ENCODE results near the gene NIPAL4.

NIPAL4 gene

DNA sequence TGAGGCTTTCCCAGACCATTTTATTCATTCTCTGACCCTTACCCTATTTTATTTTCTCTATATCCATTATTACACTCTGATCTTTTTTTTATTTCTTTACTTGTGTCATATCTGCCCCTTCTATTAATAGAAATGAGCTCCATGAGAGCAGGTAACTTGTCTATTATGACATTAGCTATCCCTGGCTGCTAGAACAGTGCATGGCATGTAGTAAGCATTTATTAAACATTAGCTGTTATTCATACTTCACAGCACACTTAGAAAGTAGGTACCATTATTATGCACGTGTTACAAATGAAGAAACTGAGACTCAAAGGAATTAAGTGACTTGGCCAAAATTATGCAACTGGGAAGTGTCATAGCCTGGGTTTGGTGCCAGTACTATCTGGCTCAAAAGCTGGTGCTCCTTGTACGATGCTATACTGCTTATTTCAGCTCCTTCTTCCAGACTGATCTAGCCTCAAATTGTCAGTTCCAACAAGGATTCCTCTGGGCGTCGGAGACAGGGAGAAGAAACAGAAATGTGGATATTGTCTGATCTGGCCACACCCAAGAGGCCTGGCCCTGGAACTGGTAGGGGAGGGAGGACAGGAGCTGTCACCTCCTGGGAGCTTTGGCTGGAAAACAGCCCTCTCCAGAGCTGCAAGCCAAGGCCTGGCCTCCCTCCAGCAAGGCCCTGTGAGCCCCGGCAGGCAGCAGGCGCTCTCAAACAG lies 10.8 kb upstream of the NIPAL4 start:
- Histone ChIP-seq H3K4me1 (ENCODE audit: control insufficient read depth, insufficient read depth, low read length) (no peaks in the 10 kb centered on the region), H3K9ac (ENCODE audit: low read depth, low read length) (no peak overlapping the region), H3K4me3 (ENCODE audit: low read depth, low read length) (no peak overlapping the region), H3K27me3 (ENCODE audit: control insufficient read depth, insufficient read depth, low read length) (no peaks in the 10 kb centered on the region), H3K9me3 (ENCODE audit: control insufficient read depth, insufficient read depth, low read length) (no peaks in the 10 kb centered on the region), H3K36me3 (ENCODE audit: control insufficient read depth, insufficient read depth, low read length) (no peaks in the 10 kb centered on the region)

DNA sequence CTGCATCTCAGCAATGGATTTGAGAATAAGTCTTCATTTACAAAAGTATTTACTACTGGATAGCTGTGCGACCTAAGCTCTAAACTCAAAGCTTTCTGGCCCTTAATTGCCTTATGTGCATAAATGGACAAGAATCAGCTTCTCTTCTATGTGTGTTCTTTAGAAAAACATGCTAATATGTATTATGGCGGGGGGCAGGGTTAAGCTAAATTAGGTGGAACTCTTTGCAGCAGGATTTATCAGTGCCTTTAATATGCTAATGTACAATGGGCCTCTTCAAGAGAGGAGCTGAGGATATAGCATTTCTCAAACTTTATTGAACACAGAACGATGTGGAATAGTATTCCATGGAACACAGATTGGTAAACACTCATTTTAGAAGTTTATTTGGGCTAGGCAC lies 10.0 kb upstream of the NIPAL4 start:
- Histone ChIP-seq H3K27me3 (ENCODE audit: control insufficient read depth, insufficient read depth, low read length) (no peaks in the 10 kb centered on the region), H3K36me3 (ENCODE audit: control insufficient read depth, insufficient read depth, low read length) (no peaks in the 10 kb centered on the region), H3K9me3 (ENCODE audit: control insufficient read depth, insufficient read depth, low read length) (no peaks in the 10 kb centered on the region), H3K9ac (ENCODE audit: low read depth, low read length) (no peak overlapping the region), H3K4me3 (ENCODE audit: low read depth, low read length) (no peak overlapping the region), H3K4me1 (ENCODE audit: control insufficient read depth, insufficient read depth, low read length) (no peaks in the 10 kb centered on the region)

- Histone ChIP-seq H3K9me3 (ENCODE audit: control insufficient read depth, insufficient read depth, low read length) (no peaks in the 10 kb centered on the region), H3K4me3 (ENCODE audit: low read depth, low read length) (no peak overlapping the region), H3K9ac (ENCODE audit: low read depth, low read length) (no peak overlapping the region), H3K36me3 (ENCODE audit: control insufficient read depth, insufficient read depth, low read length) (no peaks in the 10 kb centered on the region), H3K27me3 (ENCODE audit: control insufficient read depth, insufficient read depth, low read length) (no peaks in the 10 kb centered on the region), H3K4me1 (ENCODE audit: control insufficient read depth, insufficient read depth, low read length) (no peaks in the 10 kb centered on the region)
Measured at GRCh38 chr5:157451806-157452205, 8.2 kb upstream of the NIPAL4 start.

GRCh38 chr5:157454273-157454672 lies 5.7 kb upstream of the NIPAL4 start:
- Histone ChIP-seq H3K36me3 (ENCODE audit: control insufficient read depth, insufficient read depth, low read length) (no peaks in the 10 kb centered on the region), H3K9me3 (ENCODE audit: control insufficient read depth, insufficient read depth, low read length) (no peaks in the 10 kb centered on the region), H3K4me1 (ENCODE audit: control insufficient read depth, insufficient read depth, low read length) (peaks cover 4% of the 10 kb centered on the region), H3K27me3 (ENCODE audit: control insufficient read depth, insufficient read depth, low read length) (peaks cover 13% of the 10 kb centered on the region), H3K4me3 (ENCODE audit: low read depth, low read length) (no peak overlapping the region), H3K9ac (ENCODE audit: low read depth, low read length) (no peak overlapping the region)

GRCh38 chr5:157455057-157455456 lies 5.0 kb upstream of the NIPAL4 start:
- peaks cover 6% of the 10 kb centered on the region for H3K4me1 ChIP-seq (ENCODE audit: control insufficient read depth, insufficient read depth, low read length)
- no peak overlapping the region for H3K4me3 ChIP-seq (ENCODE audit: low read depth, low read length)
- no peaks in the 10 kb centered on the region for H3K36me3 ChIP-seq (ENCODE audit: control insufficient read depth, insufficient read depth, low read length)
- no peak overlapping the region for H3K9ac ChIP-seq (ENCODE audit: low read depth, low read length)
- H3K9me3 ChIP-seq (ENCODE audit: control insufficient read depth, insufficient read depth, low read length): no peaks in the 10 kb centered on the region
- peaks cover 20% of the 10 kb centered on the region for H3K27me3 ChIP-seq (ENCODE audit: control insufficient read depth, insufficient read depth, low read length)

DNA sequence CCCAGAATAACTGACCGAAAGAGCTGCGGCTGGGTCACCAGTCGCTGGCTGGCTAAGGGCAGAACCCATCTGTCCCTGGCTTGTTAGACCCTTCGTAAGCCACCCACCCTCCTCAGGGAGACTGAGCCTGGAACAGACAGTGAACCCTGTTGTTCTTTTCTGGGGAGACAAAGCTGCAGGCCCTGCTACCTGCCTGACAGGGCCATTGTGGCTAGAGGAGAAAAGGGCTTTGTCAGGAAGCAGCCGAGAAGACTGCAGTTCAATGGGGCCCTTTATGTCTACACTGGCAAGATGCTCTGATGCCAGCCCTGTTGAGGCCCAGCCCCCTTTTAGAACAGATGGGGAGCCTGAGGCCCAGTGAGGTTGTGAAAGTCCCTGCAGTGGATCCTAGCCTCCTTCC lies 3.7 kb upstream of the NIPAL4 start:
- Histone ChIP-seq H3K27me3 (ENCODE audit: control insufficient read depth, insufficient read depth, low read length) (peaks cover 32% of the 10 kb centered on the region), H3K9me3 (ENCODE audit: control insufficient read depth, insufficient read depth, low read length) (no peaks in the 10 kb centered on the region), H3K9ac (ENCODE audit: low read depth, low read length) (no peak overlapping the region), H3K4me1 (ENCODE audit: control insufficient read depth, insufficient read depth, low read length) (peaks cover 6% of the 10 kb centered on the region), H3K4me3 (ENCODE audit: low read depth, low read length) (no peak overlapping the region), H3K36me3 (ENCODE audit: control insufficient read depth, insufficient read depth, low read length) (no peaks in the 10 kb centered on the region)

DNA sequence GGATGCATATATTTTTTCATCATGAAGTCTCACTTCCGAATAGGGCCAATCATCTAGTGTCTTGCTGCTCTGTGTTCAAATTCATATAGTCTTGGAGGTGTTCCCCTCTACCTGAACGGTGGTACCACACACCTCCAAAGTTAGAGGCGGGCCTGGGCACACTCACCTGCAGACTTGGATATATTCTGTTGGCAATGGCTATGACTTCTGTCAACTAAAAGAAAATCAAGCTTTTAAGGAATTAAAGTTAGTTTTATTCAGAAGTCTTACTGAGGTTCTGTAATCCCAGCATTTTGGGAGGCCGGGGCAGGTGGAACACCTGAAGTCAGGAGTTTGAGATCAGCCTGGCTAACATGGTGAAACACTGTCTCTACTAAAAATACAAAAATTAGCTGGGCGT lies 2.6 kb upstream of the NIPAL4 start:
- H3K9me3 ChIP-seq (ENCODE audit: control insufficient read depth, insufficient read depth, low read length): no peaks in the 10 kb centered on the region
- H3K27me3 ChIP-seq (ENCODE audit: control insufficient read depth, insufficient read depth, low read length): peaks cover 42% of the 10 kb centered on the region
- no peak overlapping the region for H3K4me3 ChIP-seq (ENCODE audit: low read depth, low read length)
- H3K36me3 ChIP-seq (ENCODE audit: control insufficient read depth, insufficient read depth, low read length): no peaks in the 10 kb centered on the region
- no peak overlapping the region for H3K9ac ChIP-seq (ENCODE audit: low read depth, low read length)
- H3K4me1 ChIP-seq (ENCODE audit: control insufficient read depth, insufficient read depth, low read length): peaks cover 6% of the 10 kb centered on the region

- H3K4me1 ChIP-seq (ENCODE audit: control insufficient read depth, insufficient read depth, low read length): peaks cover 6% of the 10 kb centered on the region
Measured at GRCh38 chr5:157458835-157459234, 1.2 kb upstream of the NIPAL4 start.

DNA sequence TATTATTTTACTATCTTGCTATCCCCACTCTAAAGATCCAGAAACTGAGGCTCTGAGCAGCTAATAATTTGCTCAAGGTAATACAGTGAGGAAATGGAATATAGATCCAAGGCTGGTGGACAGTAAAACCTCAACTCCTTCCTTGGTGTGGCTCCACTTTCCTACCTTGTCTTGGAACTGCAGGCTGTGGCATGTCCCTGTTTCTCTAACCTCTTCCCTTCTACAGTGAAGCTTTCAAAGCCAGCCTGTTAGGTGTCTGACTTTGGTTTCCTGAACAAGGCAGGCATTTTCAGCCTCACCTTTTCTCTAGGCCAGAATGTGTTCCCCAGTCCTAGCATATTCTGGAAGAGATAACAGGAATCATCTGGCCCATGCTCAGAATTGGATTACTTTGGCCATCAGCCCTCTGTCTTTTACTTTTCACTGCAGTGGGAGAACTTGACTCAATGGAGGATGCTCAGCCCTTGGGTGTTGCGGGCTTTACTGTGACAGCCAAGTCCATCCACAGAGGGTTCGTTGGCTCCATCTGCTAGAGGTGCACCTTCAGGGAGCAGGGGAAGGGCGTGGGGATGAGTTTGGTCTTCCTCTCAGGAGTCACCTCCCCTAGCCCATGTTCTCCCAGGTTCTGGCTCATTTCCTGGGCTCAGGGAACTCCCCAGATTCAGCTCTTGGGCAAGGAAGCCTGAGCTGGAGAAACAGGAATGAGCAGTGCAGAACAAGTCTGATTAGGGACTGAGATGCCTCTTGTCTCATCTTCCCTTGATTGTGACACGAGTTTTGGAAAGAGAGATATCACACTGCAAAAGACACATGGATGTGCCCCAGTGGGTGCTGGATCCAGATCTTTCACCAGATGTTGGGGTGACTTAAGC lies 1.1 kb downstream of the NIPAL4 start:
- H3K9ac ChIP-seq (ENCODE audit: low read depth, low read length): no peak overlapping the region
- no peaks in the 10 kb centered on the region for H3K9me3 ChIP-seq (ENCODE audit: control insufficient read depth, insufficient read depth, low read length)
- peaks cover 15% of the 10 kb centered on the region for H3K4me1 ChIP-seq (ENCODE audit: control insufficient read depth, insufficient read depth, low read length)
- no peaks in the 10 kb centered on the region for H3K36me3 ChIP-seq (ENCODE audit: control insufficient read depth, insufficient read depth, low read length)
- H3K27me3 ChIP-seq (ENCODE audit: control insufficient read depth, insufficient read depth, low read length): peaks cover 63% of the 10 kb centered on the region
- H3K4me3 ChIP-seq (ENCODE audit: low read depth, low read length): peak overlapping the region; percentile 30

More at GRCh38 chr5:157458835-157459234, 1.2 kb upstream of the NIPAL4 start:
- no peaks in the 10 kb centered on the region for H3K36me3 ChIP-seq (ENCODE audit: control insufficient read depth, insufficient read depth, low read length)
- no peak overlapping the region for H3K4me3 ChIP-seq (ENCODE audit: low read depth, low read length)
- no peaks in the 10 kb centered on the region for H3K9me3 ChIP-seq (ENCODE audit: control insufficient read depth, insufficient read depth, low read length)
- no peak overlapping the region for H3K9ac ChIP-seq (ENCODE audit: low read depth, low read length)
- H3K27me3 ChIP-seq (ENCODE audit: control insufficient read depth, insufficient read depth, low read length): peaks cover 51% of the 10 kb centered on the region

DNA sequence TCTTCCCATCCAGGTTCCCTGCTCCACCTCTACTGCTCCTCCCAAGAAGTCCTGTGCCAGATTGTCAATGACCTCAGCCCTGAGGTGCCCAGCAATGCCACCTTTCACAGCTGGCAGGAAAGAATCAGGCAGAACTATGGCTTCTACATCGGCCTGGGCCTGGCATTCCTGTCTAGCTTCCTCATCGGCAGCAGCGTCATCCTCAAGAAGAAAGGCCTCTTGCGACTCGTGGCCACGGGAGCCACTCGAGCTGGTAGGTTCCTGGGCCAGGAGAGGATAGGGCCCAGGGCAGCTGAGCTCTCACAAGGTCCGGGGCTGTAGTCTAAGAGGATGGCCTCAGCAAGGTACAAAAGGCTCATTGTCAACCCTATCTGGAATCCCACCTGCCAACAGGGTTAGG lies 3.1 kb downstream of the NIPAL4 start:
- Histone ChIP-seq H3K36me3 (ENCODE audit: control insufficient read depth, insufficient read depth, low read length) (no peaks in the 10 kb centered on the region), H3K9ac (ENCODE audit: low read depth, low read length) (no peak overlapping the region), H3K27me3 (ENCODE audit: control insufficient read depth, insufficient read depth, low read length) (peaks cover 62% of the 10 kb centered on the region), H3K9me3 (ENCODE audit: control insufficient read depth, insufficient read depth, low read length) (no peaks in the 10 kb centered on the region), H3K4me3 (ENCODE audit: low read depth, low read length) (no peak overlapping the region), H3K4me1 (ENCODE audit: control insufficient read depth, insufficient read depth, low read length) (peaks cover 15% of the 10 kb centered on the region)

DNA sequence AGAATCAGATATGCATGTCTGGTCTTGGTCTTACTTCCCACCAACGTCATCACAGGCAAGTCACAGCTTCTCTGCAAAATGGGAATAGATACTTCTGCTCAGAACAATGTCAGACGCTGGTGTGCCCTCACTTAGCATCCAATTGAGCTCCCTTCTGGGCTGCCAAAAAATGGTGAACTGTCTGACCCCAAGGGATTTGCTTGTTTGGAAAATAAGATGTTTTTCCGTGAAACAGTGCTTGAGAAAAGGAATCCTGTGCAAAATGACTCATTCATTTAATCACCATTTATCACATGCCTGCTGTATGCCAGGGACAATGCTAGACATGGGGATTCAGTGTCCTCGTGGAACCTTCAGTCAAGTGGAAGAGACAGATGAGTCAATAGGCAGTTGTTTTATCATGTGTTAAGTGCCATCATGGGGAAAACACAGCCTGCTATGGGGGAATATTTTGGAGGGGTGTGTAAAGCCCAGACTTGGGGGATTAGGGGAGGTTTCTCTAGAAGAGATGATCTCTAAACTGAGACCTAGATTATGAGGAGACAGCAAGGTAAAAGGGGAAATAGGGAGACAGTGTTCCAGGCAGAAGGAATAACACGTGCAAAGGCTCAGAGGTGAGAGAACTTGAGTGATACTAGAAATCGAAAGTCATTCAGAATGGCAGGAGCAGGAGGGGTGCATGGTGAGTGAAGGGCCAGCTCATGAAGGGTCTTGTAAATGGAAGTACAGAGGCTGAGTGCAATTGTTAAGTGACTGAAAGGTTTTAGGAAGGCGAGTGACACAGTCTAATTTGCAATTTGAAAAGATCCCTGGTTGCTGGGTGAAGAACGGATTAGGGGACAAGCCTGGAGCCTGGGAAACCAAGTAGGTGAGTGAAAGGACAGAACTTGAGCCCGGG lies 3.9 kb downstream of the NIPAL4 start:
- Histone ChIP-seq H3K4me1 (ENCODE audit: control insufficient read depth, insufficient read depth, low read length) (peaks cover 15% of the 10 kb centered on the region), H3K4me3 (ENCODE audit: low read depth, low read length) (no peak overlapping the region), H3K36me3 (ENCODE audit: control insufficient read depth, insufficient read depth, low read length) (no peaks in the 10 kb centered on the region), H3K9ac (ENCODE audit: low read depth, low read length) (no peak overlapping the region), H3K9me3 (ENCODE audit: control insufficient read depth, insufficient read depth, low read length) (no peaks in the 10 kb centered on the region), H3K27me3 (ENCODE audit: control insufficient read depth, insufficient read depth, low read length) (peaks cover 54% of the 10 kb centered on the region)
